Measurements from ENCODE around the gene TACC2. TPM values are rescaled to one million over a fixed set of nuclear protein-coding genes. Genes with fewer than 3 reads are reported as not detected.
A peak's percentile ranks its signal among the peaks of the same experiment; 100 is the strongest.

TACC2 gene
- total RNA-seq, 2 experiments from 2014 or later, result not detected

GRCh38 chr10:122141821-122142640, 153.1 kb downstream of the TACC2 start:
- CTCF ChIA-PET, result interaction anchor here (0.7 to 1.2 kb wide), 7 partner anchors 12 to 424 kb away, joined by 3 to 5 read pairs (median 3); no protein-coding TSS in a partner anchor
- intact Hi-C loops (cut with micrococcal nuclease), result no loop called here
- Mint-ChIP-seq H3K4me3 (no peak overlapping the region), H3K36me3 (ENCODE audit: low read depth) (no peaks in the 10 kb centered on the region), H3K27me3 (no peaks in the 10 kb centered on the region), H3K4me1 (ENCODE audit: low read depth) (no peaks in the 10 kb centered on the region), H3K27ac (no peak overlapping the region), H3K9me3 (peaks cover 6% of the 10 kb centered on the region)
- POLR2A ChIA-PET, result no interaction called here
- TF ChIP-seq, protein P1, sequence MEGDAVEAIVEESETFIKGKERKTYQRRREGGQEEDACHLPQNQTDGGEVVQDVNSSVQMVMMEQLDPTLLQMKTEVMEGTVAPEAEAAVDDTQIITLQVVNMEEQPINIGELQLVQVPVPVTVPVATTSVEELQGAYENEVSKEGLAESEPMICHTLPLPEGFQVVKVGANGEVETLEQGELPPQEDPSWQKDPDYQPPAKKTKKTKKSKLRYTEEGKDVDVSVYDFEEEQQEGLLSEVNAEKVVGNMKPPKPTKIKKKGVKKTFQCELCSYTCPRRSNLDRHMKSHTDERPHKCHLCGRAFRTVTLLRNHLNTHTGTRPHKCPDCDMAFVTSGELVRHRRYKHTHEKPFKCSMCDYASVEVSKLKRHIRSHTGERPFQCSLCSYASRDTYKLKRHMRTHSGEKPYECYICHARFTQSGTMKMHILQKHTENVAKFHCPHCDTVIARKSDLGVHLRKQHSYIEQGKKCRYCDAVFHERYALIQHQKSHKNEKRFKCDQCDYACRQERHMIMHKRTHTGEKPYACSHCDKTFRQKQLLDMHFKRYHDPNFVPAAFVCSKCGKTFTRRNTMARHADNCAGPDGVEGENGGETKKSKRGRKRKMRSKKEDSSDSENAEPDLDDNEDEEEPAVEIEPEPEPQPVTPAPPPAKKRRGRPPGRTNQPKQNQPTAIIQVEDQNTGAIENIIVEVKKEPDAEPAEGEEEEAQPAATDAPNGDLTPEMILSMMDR (IDR thresholded peaks at IDR 0.05), result no peak
- no peak for DNase-seq
- no peak for ATAC-seq

- intact Hi-C loops (cut with micrococcal nuclease), result no loop called here
- no peak for ATAC-seq
Measured at GRCh38 chr10:122142641-122143237, 153.8 kb downstream of the TACC2 start.

DNA sequence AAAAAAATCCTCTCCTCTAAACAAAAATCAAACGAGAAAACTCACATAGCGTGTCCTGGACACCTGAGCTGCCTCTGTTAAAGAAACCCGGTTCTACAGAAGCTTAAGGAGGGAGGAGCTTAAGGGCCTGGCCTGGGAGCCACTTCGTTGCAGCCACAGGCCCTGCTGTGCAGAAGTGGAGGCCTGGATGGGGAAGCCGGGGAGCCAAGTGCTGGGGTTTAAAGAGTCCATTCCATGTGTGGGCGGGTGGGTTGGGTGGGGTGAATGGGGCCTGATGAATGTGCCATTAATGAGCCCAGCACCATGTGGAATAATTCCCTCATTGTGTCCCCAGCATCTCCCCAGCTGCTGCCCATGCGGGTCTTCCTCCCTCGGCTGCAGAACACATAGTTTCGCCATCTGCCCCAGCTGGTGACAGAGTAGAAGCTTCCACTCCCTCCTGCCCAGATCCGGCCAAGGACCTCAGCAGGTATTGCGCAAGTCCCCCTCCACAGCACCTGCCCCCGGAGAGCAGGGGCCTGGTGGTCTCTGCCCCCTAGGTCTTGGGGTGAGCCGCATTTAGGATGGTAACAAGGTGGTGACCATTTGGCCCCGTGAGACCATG, 154.4 kb downstream of the TACC2 start:
- no peaks in the 10 kb centered on the region for H3K36me3 Mint-ChIP-seq (ENCODE audit: low read depth)
- ChIA-PET CTCF (interaction anchor here (0.6 to 1.2 kb wide), 5 partner anchors 18 to 422 kb away, joined by 3 read pairs; no protein-coding TSS in a partner anchor), POLR2A (no interaction called here)
- TF ChIP-seq, protein P1 (IDR thresholded peaks at IDR 0.05), result no peak
- ATAC-seq (no peak), DNase-seq (no peak)
- intact Hi-C loops (cut with micrococcal nuclease), result no loop called here
- peaks cover 6% of the 10 kb centered on the region for H3K9me3 Mint-ChIP-seq
- no peak overlapping the region for H3K27ac Mint-ChIP-seq
- H3K27me3 Mint-ChIP-seq, result no peaks in the 10 kb centered on the region
- H3K4me1 Mint-ChIP-seq (ENCODE audit: low read depth), result no peaks in the 10 kb centered on the region
- no peak overlapping the region for H3K4me3 Mint-ChIP-seq

More at GRCh38 chr10:122142641-122143237, 153.8 kb downstream of the TACC2 start:
- H3K4me1 Mint-ChIP-seq (ENCODE audit: low read depth), result no peaks in the 10 kb centered on the region
- ChIA-PET CTCF (interaction anchor here (0.7 to 1.2 kb wide), 8 partner anchors 16 to 423 kb away, joined by 3 to 5 read pairs (median 3); no protein-coding TSS in a partner anchor), POLR2A (no interaction called here)
- no peak overlapping the region for H3K4me3 Mint-ChIP-seq
- no peaks in the 10 kb centered on the region for H3K27me3 Mint-ChIP-seq
- H3K9me3 Mint-ChIP-seq, result peaks cover 6% of the 10 kb centered on the region
- no peak overlapping the region for H3K27ac Mint-ChIP-seq
- peak; percentile 32 for DNase-seq
- no peaks in the 10 kb centered on the region for H3K36me3 Mint-ChIP-seq (ENCODE audit: low read depth)
- TF ChIP-seq, protein P1 (IDR thresholded peaks at IDR 0.05), result peak; percentile 96

- no peaks in the 10 kb centered on the region for H3K4me1 Mint-ChIP-seq (ENCODE audit: low read depth)
- TF ChIP-seq, protein P1 (IDR thresholded peaks at IDR 0.05), result no peak
- ATAC-seq (no peak), DNase-seq (no peak)
- no peak overlapping the region for H3K27ac Mint-ChIP-seq
- intact Hi-C loops (cut with micrococcal nuclease), result no loop called here
- CTCF ChIA-PET, result interaction anchor here (1.1 kb wide), 1 partner anchor 421 kb away, joined by 3 read pairs; no protein-coding TSS in a partner anchor
- H3K4me3 Mint-ChIP-seq, result no peak overlapping the region
- no peaks in the 10 kb centered on the region for H3K36me3 Mint-ChIP-seq (ENCODE audit: low read depth)
- H3K9me3 Mint-ChIP-seq, result peaks cover 6% of the 10 kb centered on the region
- no peaks in the 10 kb centered on the region for H3K27me3 Mint-ChIP-seq
- POLR2A ChIA-PET, result no interaction called here
Measured at GRCh38 chr10:122144199-122144598, 155.2 kb downstream of the TACC2 start.

Measured in activated CD8-positive, alpha-beta T cell treated with anti-CD3 and anti-CD28 coated beads for 36 hours (primary cell).